Cardiac atrium fibroblast (primary cell): ENCODE measurements around the gene ZC3H10. TPM values are rescaled to one million over a fixed set of nuclear protein-coding genes. Genes with fewer than 3 reads are reported as not detected.

ENCODE experiments used
- total RNA-seq: library from RNA; depleted of rRNA; stranded (reverse); fragments of >200 nt; gene quantifications from 2 replicates; pipeline ENCODE4 v1.2.3, GENCODE V29; 2015

The ZC3H10 gene, protein sequence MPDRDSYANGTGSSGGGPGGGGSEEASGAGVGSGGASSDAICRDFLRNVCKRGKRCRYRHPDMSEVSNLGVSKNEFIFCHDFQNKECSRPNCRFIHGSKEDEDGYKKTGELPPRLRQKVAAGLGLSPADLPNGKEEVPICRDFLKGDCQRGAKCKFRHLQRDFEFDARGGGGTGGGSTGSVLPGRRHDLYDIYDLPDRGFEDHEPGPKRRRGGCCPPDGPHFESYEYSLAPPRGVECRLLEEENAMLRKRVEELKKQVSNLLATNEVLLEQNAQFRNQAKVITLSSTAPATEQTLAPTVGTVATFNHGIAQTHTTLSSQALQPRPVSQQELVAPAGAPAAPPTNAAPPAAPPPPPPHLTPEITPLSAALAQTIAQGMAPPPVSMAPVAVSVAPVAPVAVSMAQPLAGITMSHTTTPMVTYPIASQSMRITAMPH
- total RNA-seq = 1.1 and 1.8 TPM in 2 replicates

DNA sequence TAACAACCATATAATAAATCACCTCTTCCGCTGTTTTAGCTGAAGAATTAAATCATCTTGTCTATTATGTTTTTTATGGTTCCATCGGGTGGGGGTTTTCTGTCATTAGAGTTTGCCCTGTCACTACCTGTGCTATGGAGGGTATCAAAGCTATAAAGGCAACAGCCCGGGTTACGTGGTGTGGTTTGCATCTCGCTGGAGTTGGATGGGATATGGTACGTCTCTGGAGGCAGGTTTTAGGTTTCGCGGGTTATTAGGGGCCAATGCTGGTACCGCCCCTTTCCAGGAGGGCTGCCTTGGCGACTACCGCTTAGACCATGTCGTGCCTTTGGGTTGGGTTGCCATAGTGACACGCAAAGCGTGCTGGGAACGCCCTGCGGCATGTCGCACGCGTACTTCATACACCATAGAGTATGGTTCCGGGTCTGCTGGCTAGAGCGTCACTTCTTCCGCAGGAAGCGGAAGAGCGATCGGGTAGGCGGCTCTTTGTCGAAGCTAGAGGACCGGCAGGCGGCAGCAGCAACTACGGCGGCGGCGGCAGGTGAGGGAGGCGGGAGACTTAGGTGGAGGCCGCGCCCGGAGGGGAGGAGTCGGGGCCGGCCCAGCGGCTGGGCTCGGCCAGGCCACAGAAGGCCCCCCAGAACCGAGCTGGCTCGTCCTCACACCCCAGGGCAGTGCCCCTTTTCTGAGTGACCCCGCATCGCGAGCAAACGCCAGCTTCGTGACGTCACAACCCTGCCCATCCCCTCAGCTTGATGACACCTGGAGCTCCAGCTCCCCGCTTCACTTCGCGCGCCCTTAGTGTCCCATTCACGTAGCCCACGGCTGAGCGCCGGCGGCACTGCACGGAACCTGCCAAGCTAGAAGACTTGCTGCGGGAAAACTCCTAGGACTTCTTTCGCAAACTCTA, at the start of gene ZC3H10:
Gene ZC3H10, plus strand, starts transcription at position 489 of the 910 bp plus-strand sequence. CDS start 2,297 bp downstream, outside the sequence.

DNA sequence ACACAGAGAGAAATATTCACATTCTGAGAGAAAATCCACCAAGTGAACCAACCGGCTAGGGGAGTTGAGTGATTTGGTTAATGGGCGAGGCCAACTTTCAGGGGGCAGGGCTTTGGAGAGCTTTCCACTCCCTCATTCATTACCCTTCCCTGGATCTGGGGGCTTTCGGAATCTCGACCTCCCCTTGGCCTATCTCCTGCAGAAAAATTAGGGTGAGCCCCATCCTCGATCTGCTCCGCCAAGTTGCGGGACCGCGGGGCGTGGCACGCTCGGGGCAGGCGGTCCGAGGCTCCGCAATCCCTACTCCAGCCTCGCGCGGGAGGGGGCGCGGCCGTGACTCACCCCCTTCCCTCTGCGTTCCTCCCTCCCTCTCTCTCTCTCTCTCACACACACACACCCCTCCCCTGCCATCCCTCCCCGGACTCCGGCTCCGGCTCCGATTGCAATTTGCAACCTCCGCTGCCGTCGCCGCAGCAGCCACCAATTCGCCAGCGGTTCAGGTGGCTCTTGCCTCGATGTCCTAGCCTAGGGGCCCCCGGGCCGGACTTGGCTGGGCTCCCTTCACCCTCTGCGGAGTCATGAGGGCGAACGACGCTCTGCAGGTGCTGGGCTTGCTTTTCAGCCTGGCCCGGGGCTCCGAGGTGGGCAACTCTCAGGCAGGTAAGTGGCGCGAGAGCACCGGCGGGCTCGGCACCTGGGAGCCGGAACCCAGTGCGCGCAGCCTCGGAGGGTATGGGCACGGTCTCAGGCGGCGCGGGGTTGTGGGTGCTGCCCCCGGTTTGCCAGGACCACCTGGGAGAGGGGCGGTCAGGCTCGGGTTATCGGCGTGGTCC, 38.1 kb upstream of the ZC3H10 start, which contains the start of gene ERBB3:
Gene ERBB3, plus strand, starts transcription at position 443 of the 833 bp plus-strand sequence. Its CDS starts 136 bp downstream, at position 579.

DNA sequence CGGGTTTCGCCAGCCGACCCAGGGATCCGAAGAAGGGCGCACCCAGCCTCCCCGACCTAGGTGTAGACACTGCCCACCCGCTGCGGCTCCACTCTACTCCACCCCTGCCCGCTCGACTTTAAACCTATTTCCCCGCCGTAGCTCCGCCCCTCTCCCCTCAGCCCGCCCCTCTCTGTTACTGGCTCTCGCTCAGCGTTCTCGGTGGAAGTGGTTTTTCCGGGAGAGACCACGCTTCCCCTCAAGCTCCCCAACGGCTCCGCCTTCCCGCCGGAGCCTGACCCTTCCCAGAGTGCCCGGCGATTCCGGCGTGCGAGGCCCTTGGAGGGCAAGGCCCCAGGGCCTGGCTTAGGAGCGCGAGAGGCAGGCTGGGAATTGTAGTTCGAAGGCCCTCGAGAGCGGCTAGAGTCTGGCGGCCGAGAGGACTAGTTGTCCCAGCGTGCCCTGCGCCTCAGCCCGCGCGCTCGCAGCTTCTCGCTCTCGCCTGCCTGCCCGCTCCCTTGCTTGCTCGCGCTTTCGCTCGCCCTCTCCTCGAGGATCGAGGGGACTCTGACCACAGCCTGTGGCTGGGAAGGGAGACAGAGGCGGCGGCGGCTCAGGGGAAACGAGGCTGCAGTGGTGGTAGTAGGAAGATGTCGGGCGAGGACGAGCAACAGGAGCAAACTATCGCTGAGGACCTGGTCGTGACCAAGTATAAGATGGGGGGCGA, 13.8 kb upstream of the ZC3H10 start, which contains the start of gene PA2G4:
Gene PA2G4, plus strand, starts transcription at position 451 of the 706 bp plus-strand sequence. Its CDS starts 179 bp downstream, at position 630.

DNA sequence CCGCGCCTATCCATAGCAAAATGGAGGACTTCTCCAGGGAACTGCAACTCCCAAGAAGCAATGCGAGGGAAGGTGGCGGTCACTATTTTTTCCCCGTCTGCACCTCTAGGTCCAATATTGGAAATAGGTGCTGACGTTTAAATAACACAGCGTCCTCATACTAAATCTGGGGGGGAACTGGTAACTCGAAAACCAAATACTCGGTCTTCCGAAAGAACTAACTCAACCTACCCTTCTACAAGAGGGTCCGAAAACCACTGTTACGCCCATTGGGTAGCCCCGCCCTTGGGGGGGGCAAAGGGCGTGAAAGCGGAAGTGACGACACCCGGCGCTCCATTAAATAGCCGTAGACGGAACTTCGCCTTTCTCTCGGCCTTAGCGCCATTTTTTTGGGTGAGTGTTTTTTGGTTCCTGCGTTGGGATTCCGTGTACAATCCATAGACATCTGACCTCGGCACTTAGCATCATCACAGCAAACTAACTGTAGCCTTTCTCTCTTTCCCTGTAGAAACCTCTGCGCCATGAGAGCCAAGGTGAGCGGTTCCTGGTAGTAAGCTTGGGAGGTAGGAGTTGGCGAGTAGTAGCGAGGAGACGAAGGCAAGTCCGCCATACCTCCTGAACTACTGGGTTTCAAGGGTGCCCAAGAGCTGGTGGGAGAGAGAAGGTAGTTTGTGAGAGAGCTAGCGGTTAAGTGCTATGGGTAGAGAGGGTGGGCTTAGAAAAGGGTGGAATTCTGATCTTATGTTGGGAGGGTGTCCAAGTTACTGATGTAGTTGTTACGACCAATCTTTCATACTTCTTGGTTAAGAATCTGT, 1.6 kb upstream of the ZC3H10 start, which contains the start of gene RPL41:
Gene RPL41, plus strand, starts transcription at position 367 of the 815 bp plus-strand sequence.

DNA sequence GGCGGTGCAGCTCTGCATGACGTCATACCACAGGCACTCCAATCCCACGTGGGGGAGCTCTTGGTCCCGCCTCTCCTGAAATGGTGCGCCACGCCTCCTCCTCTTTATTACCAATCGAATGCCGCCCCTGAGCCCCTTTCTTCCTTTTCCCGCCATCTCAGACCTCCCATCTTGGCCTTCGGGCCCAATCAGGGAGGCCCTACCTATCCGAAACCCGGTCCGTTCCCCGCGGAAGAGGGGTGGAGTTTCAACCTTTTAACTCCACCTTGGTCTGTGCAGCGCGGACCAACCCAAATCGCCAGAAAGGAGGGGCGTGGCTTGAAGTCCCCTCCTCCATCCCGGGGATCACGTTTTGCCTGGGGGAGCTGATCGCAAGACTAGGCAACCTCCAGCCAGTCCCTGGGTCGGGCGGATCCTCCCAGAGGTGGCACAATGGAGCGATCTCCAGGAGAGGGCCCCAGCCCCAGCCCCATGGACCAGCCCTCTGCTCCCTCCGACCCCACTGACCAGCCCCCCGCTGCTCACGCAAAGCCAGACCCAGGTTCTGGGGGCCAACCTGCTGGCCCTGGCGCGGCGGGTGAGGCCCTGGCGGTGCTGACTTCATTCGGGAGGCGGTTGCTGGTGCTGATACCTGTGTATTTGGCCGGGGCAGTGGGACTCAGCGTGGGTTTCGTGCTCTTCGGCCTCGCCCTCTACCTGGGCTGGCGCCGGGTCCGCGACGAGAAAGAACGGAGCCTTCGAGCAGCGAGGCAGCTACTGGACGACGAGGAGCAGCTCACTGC, 10.0 kb downstream of the ZC3H10 start, which contains the start of gene ESYT1:
Gene ESYT1, plus strand, starts transcription at position 380 of the 782 bp plus-strand sequence. Its CDS starts 53 bp downstream, at position 433.

DNA sequence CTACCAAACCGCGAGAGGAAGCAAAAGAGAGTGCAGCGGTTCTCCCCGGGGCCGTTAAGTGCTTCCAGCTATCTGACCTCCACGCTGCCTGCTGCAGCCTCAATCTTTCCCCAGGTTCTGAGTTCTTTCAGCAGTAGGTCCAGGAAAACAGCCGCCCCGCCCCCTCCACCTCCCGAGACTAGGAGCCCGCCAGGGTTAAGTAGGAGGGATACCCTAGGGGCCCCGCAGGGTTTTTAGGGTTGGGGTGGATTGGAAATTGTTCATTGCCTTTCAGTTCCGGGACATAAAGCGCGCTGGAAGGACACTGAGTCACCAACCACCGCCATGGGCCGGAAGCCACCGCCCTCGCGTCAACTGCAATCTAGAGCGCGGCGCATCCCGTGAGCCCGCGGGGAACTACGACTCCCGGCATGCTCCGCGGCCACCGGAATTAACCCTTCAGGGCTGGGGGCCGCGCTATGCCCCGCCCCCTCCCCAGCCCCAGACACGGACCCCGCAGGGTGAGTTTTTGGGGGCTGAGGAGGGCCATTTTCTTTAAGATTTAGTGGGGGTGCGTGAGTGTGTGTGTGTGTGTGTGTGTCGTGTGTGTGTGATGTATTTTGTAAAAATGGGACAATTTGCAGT, 34.2 kb downstream of the ZC3H10 start, which contains the start of gene MYL6B:
Gene MYL6B, plus strand, starts transcription at position 456 of the 624 bp plus-strand sequence. CDS start 1,332 bp downstream, outside the sequence.

DNA sequence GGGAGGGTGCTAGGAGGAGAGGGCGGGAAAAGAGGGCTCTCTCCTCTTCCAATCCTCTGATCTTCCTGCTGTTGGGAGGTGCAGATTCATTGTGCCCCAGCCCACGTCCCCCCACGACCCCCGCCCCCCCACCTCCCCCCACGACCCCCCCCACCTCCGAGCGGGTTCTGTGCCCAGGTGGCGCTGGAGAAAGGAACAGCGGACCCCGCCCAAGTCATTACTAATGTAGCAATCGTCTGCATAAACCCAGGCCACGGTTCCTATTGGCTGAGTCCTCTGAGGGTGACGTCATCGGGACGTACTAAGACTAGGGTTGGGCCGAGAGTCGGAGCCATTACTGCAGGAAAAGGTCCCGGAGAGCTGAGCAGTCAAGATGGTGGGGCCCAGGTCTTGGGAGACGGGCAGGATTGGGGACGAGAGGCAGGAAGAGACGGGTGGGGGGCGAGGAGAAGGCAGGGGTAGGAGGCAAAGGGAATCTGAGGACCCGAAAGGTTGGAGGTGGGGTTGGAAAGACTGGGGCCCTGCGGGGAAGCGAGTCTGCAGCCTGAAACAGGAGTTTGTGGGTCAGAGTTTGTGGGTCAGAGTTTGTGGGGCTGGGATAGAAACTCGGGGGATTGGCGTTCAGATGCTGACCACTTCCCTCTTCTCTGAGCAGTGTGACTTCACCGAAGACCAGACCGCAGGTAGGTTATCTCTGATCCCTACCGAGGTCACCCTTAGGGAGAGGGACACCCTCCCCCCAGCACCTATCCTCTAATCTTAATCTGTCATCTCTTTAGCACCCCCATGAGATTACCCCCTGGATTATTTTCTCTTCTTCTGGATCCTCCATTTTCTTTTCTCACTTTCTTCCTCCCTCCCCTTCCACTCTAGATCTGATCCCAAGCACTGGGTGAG, 40.2 kb downstream of the ZC3H10 start, which contains the start of gene MYL6:
Gene MYL6, plus strand, starts transcription at position 331 of the 897 bp plus-strand sequence. Its CDS starts 43 bp downstream, at position 374.

Other genes starting within 250 kb of the ZC3H10 start
- 36.5 and 36.8 TPM in 2 replicates for gene PYM1, start 190.4 kb upstream of the ZC3H10 start, total RNA-seq
- gene DGKA, start 187.1 kb upstream of the ZC3H10 start, total RNA-seq = 22.4 and 34.2 TPM in 2 replicates
- 3.1 and 9.9 TPM in 2 replicates for gene PMEL, start 152.2 kb upstream of the ZC3H10 start, total RNA-seq
- gene CDK2, start 151.4 kb upstream of the ZC3H10 start, total RNA-seq = 16.8 and 26.2 TPM in 2 replicates
- 54.9 and 61.6 TPM in 2 replicates for gene RAB5B, start 144.2 kb upstream of the ZC3H10 start, total RNA-seq
- gene SUOX, start 121.0 kb upstream of the ZC3H10 start, total RNA-seq = 8.3 and 12.3 TPM in 2 replicates
- 0.90 and 1.1 TPM in 2 replicates for gene IKZF4, start 97.2 kb upstream of the ZC3H10 start, total RNA-seq
- 2,251 and 2,313 TPM in 2 replicates for gene RPS26, start 76.3 kb upstream of the ZC3H10 start, total RNA-seq
- not detected in 2 replicates for gene ERBB3, start 38.1 kb upstream of the ZC3H10 start, total RNA-seq
- 72.4 and 89.7 TPM in 2 replicates for gene PA2G4, start 13.7 kb upstream of the ZC3H10 start, total RNA-seq
- gene RPL41, start 1.6 kb upstream of the ZC3H10 start, total RNA-seq = 2,694 and 2,773 TPM in 2 replicates
- 185 and 212 TPM in 2 replicates for gene ESYT1, start 10.0 kb downstream of the ZC3H10 start, total RNA-seq
- 66.6 and 114 TPM in 2 replicates for gene MYL6B, start 34.3 kb downstream of the ZC3H10 start, total RNA-seq
- 2,267 and 2,694 TPM in 2 replicates for gene MYL6, start 40.1 kb downstream of the ZC3H10 start, total RNA-seq
- 28.7 and 50.7 TPM in 2 replicates for gene SMARCC2, start 71.2 kb downstream of the ZC3H10 start, total RNA-seq
- gene RNF41, start 103.7 kb downstream of the ZC3H10 start, total RNA-seq = 165 and 167 TPM in 2 replicates
- gene NABP2, start 106.1 kb downstream of the ZC3H10 start, total RNA-seq = 20.9 and 37.1 TPM in 2 replicates
- not detected in 2 replicates for gene SLC39A5, start 111.8 kb downstream of the ZC3H10 start, total RNA-seq
- gene ANKRD52, start 140.1 kb downstream of the ZC3H10 start, total RNA-seq = 28.3 and 41.0 TPM in 2 replicates
- 5.6 and 7.3 TPM in 2 replicates for gene COQ10A, start 148.7 kb downstream of the ZC3H10 start, total RNA-seq
- gene CS, start 182.1 kb downstream of the ZC3H10 start, total RNA-seq = 71.7 and 119 TPM in 2 replicates
- gene CNPY2, start 197.7 kb downstream of the ZC3H10 start, total RNA-seq = 114 and 138 TPM in 2 replicates
- 10.4 and 17.1 TPM in 2 replicates for gene PAN2, start 215.7 kb downstream of the ZC3H10 start, total RNA-seq
- gene IL23A, start 220.6 kb downstream of the ZC3H10 start, total RNA-seq = 1.6 TPM in 1 of 2 replicates, not detected in the other
- 62.2 and 62.5 TPM in 2 replicates for gene STAT2, start 241.8 kb downstream of the ZC3H10 start, total RNA-seq
- gene APOF, start 244.6 kb downstream of the ZC3H10 start, total RNA-seq = not detected in 2 replicates